ENCODE measurements around the gene VANGL2. TPM values are rescaled to one million over a fixed set of nuclear protein-coding genes. Genes with fewer than 3 reads are reported as not detected.

The VANGL2 gene
- total and polyA plus RNA-seq, 2 experiments from 2014 or later: 15.2 to 24.6 TPM

GRCh38 chr1:160474392-160475242 lies 74.3 kb downstream of the VANGL2 start:
- TF ChIP-seq CTCF (IDR thresholded peaks at IDR 0.05; ENCODE audit: low read depth, low read length): no peak
- H3K4me1 ChIP-seq (ENCODE audit: low read depth): no peaks in the 10 kb centered on the region
- no peak overlapping the region for H3K4me3 ChIP-seq
- H3K27me3 ChIP-seq: peaks cover 10% of the 10 kb centered on the region
- no peak overlapping the region for H3K27ac ChIP-seq
- DNase-seq (ENCODE audit: low read depth in 1 of 2, low spot score in 1 of 2): no peak
- no peaks in the 10 kb centered on the region for H3K36me3 ChIP-seq
- H3K9me3 ChIP-seq (ENCODE audit: low read depth): no peaks in the 10 kb centered on the region

Other genes with a start within 250 kb of the VANGL2 start
- gene ATP1A4, start 249.0 kb upstream of the VANGL2 start, total RNA-seq: 0.57 TPM in 1 of 2 replicates, not detected in the other
- gene ATP1A4, start 249.0 kb upstream of the VANGL2 start, polyA plus RNA-seq: 0.16 and 0.21 TPM in 2 replicates
- gene CASQ1, start 210.0 kb upstream of the VANGL2 start, total RNA-seq: 21.4 and 28.3 TPM in 2 replicates
- gene CASQ1, start 210.0 kb upstream of the VANGL2 start, polyA plus RNA-seq: 22.5 and 23.6 TPM in 2 replicates
- gene PEA15, start 195.2 kb upstream of the VANGL2 start, total RNA-seq: 112 and 194 TPM in 2 replicates
- gene PEA15, start 195.2 kb upstream of the VANGL2 start, polyA plus RNA-seq: 64.5 and 93.2 TPM in 2 replicates
- gene DCAF8, start 138.0 kb upstream of the VANGL2 start, total RNA-seq: 122 and 210 TPM in 2 replicates
- gene DCAF8, start 138.0 kb upstream of the VANGL2 start, polyA plus RNA-seq: 151 and 176 TPM in 2 replicates
- 129 and 172 TPM in 2 replicates for gene PEX19, start 115.4 kb upstream of the VANGL2 start, total RNA-seq
- gene PEX19, start 115.4 kb upstream of the VANGL2 start, polyA plus RNA-seq: 82.5 and 125 TPM in 2 replicates
- gene COPA, start 57.3 kb upstream of the VANGL2 start, total RNA-seq: 115 and 129 TPM in 2 replicates
- gene COPA, start 57.3 kb upstream of the VANGL2 start, polyA plus RNA-seq: 139 and 157 TPM in 2 replicates
- 55.4 and 65.8 TPM in 2 replicates for gene NCSTN, start 57.2 kb upstream of the VANGL2 start, total RNA-seq
- gene NCSTN, start 57.2 kb upstream of the VANGL2 start, polyA plus RNA-seq: 97.8 and 113 TPM in 2 replicates
- gene NHLH1, start 33.5 kb upstream of the VANGL2 start, total RNA-seq: 0.11 and 0.12 TPM in 2 replicates
- gene NHLH1, start 33.5 kb upstream of the VANGL2 start, polyA plus RNA-seq: 1.6 TPM in 1 of 2 replicates, not detected in the other
- gene SLAMF6, start 122.7 kb downstream of the VANGL2 start, total RNA-seq: not detected in 2 replicates
- not detected in 2 replicates for gene SLAMF6, start 122.7 kb downstream of the VANGL2 start, polyA plus RNA-seq
- not detected in 2 replicates for gene CD84, start 178.9 kb downstream of the VANGL2 start, total RNA-seq
- not detected in 2 replicates for gene CD84, start 178.9 kb downstream of the VANGL2 start, polyA plus RNA-seq
- gene SLAMF1, start 246.5 kb downstream of the VANGL2 start, total RNA-seq: not detected in 2 replicates
- 0.10 TPM in 1 of 2 replicates, not detected in the other for gene SLAMF1, start 246.5 kb downstream of the VANGL2 start, polyA plus RNA-seq